Measurements from ENCODE around the gene DDIT3. TPM values are rescaled to one million over a fixed set of nuclear protein-coding genes. Genes with fewer than 3 reads are reported as not detected.

The DDIT3 gene
- total RNA-seq, 1 donor from 2014 or later, result 24.6 TPM

- DNase-seq (ENCODE audit: low spot score), result no peak
Measured at GRCh38 chr12:57485695-57486094, 34.6 kb downstream of the DDIT3 start.

- DNase-seq (ENCODE audit: low spot score), result no peak
Measured at GRCh38 chr12:57483466-57483865, 36.8 kb downstream of the DDIT3 start.

DNA sequence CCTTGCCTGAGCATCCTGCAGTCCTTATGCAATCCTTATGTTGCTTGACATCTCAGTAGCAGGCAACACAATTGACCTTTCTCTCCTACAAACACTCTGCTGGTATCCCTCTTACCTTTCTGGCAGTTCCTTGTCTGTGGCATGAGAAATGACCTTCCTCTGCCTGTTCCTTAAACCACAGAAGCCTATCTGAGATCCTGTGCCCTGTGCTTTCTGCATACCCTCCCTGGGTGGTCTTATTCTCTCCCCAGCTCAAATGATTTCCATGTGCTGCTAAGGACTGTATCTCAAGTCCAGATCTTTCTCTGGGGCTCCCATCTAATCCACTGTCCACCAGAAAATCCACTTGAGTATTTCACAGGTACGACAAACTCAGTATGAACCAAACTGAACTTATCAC lies 38.6 kb downstream of the DDIT3 start:
- DNase-seq (ENCODE audit: low spot score), result no peak

DNA sequence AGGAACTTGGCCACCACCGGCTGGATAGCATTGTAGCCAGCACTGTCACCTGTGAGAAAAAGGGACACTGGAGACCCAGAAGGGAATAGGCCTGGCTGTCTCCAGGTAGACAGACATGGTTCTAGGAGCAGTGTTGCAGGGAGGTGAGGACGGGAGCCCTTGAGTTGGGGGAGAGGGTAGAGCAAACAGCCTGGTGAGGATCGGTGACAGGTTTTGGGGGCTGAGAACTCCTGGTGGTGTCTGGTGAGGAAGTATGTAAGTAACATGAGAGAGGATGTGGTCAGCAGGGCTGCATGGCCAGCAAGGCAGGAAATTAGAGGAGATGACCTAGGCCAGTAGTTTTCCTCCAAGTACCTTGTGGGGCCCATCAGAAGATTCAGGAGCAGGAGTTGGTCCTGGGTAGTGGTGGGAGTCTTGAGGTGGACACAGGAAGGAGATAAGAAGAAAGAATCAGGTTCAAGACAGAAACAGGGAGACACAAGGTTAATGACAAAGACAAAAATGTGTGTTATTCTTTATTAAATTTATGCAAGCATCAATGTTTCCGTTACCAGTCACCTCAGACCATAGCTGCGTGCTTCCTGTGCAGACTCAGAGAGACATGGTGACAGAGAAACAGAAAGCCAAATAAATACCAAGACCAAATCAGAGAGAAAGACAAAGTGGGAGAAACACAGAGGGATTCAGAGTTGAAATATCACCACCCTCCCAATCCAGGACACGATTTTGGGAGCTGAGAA lies 40.8 kb downstream of the DDIT3 start, which contains the start of gene ARHGAP9:
TSS of gene ARHGAP9 (minus strand) at position 491 of the 740 bp plus-strand sequence. CDS start at position 31, 460 bp downstream.
- no peak for DNase-seq (ENCODE audit: low spot score)

GRCh38 chr12:57479043-57479375 lies 41.3 kb downstream of the DDIT3 start:
- DNase-seq (ENCODE audit: low spot score), result no peak

GRCh38 chr12:57477710-57478681 lies 42.3 kb downstream of the DDIT3 start:
- DNase-seq (ENCODE audit: low spot score), result no peak

DNA sequence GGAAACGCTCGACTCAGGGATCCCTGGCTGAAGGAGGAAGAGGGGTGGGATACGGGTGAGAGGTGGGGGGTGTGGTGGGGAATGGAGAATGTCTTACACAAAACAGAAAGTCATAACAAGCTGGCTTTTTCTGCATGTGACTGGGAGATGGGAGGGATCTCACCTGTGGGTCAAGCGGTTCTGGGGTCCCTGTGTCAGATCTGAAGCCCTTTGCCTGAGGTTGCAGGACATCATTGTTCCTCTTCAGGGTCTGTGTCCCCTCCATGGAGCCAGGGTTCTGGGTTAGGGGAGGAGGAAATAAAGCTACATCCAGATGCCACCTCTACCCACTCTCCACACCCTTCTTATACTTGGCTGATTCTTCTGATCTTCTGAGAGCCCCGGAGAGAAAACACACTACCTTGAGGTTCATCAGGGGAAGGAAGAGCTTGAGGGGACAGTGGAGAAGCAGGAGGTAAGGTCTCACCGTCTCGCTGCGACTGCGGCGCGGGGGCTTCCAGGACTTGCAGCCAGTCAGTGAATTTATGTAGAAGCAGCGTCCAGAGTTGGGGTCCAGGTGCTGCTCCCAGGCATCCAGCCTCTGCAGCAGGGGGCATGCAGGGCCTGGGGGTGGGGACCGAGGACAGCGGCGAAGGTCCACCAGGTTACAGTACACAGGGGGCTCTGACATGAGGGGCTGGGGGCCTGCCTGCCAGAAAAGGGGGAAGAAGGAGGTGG lies 43.2 kb downstream of the DDIT3 start:
- DNase-seq (ENCODE audit: low spot score), result no peak

GRCh38 chr12:57476162-57476992 lies 43.9 kb downstream of the DDIT3 start:
- no peak for DNase-seq (ENCODE audit: low spot score)

DNA sequence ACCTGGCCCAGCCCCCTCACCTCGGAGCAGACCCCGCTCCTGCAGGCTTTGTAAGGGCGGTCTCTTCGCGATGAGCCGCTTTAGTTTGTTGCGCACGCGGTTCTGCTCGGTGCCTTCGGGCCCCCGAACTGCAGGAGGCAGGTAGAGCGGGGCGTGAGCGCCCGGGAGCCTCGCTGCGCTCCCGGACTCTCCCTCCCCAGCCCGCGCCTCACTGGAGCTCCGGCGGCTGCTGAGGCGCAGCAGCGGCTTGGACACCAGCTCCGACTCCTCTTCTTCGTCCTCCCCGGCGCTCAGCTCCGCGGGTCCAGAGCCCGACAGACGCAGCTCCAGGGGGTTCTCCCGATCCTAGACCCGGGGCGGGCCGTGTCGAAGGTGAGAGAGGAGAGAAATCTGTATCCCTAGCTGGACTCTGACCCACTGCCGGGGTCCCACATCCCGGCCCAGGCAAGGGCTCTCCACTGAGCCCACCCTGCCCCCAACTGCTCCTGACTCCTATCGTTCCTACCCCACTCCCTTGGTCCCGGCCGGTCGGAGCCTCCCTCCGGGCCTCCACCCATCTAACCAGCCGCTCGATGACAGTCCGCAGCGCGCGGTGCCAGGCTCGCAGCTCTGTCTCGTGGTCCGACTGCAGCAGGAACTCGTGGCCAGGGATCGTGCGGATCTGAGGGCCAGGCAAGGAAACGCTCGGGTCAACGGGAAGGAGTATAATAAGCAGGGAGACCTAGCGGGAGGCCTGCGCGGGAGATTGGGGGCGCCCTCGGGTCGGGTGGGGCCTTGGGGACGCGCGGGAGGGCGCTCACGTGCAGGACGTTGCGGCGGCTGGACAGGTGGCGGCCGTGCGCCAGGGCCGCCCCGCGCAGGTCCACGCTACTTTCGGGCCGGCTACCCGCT lies 44.8 kb downstream of the DDIT3 start:
- DNase-seq (ENCODE audit: low spot score), result no peak

- DNase-seq (ENCODE audit: low spot score), result no peak
Measured at GRCh38 chr12:57474862-57475261, 45.5 kb downstream of the DDIT3 start.

DNA sequence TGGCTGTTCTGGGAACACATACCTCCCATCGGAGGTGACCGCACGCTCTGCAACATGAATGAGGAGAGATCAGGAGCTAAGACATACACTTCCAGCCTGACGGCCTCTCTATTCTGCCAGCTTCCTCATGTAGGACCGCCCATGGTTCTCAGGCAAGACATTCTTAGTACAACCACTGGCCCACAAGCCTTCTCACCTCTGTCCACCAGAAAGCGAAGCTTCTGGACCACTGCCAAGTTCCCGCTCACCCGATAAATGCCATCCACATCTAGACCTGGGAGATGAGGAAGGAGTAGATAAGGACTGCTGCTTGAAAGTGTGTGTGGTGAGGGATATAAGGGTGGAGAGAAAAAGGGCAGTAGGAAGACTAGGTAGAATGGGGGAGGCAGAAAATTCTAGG lies 45.9 kb downstream of the DDIT3 start:
- no peak for DNase-seq (ENCODE audit: low spot score)

DNA sequence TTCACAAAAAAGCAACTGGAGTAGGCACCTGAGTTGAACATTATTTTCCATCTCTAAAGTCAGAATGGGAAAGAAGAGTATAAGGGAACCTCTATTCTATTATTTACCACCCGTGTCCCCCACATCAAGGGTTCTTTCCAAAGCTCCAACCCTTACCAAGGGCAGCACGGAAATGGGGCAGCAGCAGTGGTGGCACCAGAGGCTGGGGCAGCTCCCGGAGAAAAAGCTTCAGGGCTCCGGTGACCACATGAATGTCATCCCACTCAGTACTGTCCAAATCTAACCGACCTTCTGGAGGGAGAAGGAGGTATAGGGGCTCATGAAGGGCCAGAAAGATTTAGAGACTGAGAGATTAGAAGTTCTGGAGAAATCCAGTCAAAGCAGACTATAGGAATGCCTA lies 46.4 kb downstream of the DDIT3 start:
- no peak for DNase-seq (ENCODE audit: low spot score)

DNA sequence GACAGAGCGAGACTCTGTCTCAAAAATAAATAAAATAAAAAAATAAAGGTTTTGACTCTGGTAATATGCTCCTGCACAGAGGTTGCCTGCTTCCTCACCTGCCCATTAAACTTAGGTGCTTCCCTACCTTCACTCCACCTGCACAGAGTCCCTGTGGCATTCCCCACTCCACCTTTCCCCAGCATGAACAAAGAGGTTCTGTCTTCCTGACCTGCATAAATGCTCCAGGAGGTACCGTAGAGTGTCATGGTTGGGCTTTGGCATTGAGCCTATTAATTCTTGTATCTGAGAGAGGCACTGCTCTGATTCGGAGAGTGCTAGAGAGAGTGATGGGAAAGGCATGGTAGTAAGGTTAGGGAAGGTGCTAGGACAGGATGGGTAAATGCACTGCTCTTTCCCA lies 46.9 kb downstream of the DDIT3 start:
- no peak for DNase-seq (ENCODE audit: low spot score)

DNA sequence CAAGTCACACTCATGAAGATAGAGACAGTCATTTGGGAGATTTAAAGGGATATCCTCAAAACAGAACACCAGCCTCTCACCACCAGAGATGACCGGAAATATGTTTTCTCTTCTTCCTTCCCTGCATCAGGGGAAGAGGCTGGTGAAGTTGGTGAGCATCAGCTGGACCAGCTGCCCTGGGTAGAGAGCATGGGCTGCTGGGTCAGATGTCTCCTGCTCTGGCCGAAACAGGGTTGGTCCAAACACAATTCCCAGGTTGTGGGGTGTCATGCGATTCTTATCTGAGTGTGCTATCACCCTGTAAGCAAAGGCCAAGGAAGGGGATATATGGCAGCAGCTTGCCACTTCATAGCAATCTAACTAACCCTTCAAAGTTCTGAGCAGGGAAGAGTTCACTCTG lies 47.9 kb downstream of the DDIT3 start:
- DNase-seq (ENCODE audit: low spot score), result no peak

DNA sequence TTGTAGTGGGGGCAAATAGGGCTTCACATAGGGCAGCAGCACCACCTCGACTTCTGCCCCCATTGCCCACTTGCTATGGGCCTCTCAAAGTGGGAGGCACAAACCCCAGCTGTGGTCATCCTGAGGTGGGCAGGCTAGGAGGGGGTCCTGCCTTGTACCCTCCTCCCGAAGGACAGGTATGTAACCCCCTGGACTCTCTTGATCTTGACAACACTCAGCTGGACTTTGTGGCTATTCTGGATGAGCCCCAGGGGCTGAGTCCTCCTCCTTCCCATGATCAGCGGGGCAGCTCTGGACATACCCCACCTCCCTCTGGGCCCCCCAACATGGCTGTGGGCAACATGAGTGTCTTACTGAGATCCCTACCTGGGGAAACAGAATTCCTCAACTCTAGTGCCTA lies 48.7 kb downstream of the DDIT3 start:
- DNase-seq (ENCODE audit: low spot score), result no peak

DNA sequence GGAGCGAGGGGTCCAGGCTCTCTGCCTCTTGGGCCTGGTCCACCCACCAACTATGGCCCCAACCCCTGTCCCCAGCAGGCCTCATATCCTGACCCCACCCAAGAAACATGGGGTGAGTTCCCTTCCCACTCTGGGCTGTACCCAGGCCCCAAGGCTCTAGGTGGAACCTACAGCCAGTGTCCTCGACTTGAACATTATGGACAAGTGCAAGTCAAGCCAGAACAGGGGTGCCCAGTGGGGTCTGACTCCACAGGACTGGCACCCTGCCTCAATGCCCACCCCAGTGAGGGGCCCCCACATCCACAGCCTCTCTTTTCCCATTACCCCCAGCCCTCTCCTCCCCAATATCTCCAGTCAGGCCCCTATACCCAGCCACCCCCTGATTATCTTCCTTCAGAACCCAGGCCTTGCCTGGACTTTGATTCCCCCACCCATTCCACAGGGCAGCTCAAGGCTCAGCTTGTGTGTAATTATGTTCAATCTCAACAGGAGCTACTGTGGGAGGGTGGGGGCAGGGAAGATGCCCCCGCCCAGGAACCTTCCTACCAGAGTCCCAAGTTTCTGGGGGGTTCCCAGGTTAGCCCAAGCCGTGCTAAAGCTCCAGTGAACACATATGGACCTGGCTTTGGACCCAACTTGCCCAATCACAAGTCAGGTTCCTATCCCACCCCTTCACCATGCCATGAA lies 49.2 kb downstream of the DDIT3 start:
- DNase-seq (ENCODE audit: low spot score), result no peak

DNA sequence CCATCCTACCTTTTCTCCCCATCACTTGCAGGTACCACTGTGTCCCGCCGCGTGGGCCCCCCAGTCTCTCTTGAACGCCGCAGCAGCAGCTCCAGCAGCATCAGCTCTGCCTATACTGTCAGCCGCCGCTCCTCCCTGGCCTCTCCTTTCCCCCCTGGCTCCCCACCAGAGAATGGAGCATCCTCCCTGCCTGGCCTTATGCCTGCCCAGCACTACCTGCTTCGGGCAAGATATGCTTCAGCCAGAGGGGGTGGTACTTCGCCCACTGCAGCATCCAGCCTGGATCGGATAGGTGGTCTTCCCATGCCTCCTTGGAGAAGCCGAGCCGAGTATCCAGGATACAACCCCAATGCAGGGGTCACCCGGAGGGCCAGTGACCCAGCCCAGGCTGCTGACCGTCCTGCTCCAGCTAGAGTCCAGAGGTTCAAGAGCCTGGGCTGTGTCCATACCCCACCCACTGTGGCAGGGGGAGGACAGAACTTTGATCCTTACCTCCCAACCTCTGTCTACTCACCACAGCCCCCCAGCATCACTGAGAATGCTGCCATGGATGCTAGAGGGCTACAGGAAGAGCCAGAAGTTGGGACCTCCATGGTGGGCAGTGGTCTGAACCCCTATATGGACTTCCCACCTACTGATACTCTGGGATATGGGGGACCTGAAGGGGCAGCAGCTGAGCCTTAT lies 49.9 kb downstream of the DDIT3 start:
- no peak for DNase-seq (ENCODE audit: low spot score)

DNA sequence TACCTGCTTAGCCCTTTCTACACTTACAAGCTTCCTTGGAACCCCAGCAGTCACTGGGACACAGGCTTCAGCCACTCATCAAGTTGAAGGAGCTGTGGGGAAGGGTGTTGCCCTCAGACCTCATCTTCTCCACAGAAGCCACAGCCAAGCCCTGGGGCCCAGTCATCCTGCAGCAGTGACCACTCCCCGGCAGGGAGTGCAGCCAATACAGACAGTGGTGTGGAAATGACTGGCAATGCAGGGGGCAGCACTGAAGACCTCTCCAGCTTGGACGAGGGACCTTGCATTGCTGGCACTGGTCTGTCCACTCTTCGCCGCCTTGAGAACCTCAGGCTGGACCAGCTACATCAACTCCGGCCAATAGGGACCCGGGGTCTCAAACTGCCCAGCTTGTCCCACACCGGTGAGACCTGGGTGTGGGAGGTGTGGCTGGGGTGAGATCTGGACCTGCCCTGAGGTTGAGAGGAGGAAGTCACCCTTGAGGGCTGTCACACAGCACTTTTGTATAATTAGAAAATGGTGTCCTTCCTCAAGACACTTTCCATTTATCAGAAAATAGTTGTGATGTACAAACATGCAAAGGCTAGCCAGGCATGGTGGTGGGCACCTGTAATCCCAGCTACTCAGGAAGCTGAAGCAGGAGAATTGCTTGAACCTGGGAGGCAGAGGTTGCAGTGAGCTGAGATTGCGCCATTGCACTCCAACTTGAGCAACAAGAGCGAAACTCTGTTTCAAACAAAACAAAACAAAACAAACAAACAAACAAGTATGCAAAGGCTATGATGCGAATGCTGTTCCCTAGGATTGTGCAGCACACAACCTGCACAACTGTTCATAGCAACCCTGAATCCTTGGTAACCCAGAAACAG lies 50.8 kb downstream of the DDIT3 start:
- no peak for DNase-seq (ENCODE audit: low spot score)
